ENCODE data around the gene DPH2.

GRCh38 chr1:43990271-43991199, 20.7 kb downstream of the DPH2 start:
- no peak for TF ChIP-seq ATF3 (IDR thresholded peaks at IDR 0.05; ENCODE audit: insufficient read depth, low read depth, low read length)
- TF ChIP-seq PHF8 (conservative IDR thresholded peaks at IDR 0.05; ENCODE audit: low read depth, low read length) = no peak
- no peak for TF ChIP-seq RFX5 (IDR thresholded peaks at IDR 0.05; ENCODE audit: borderline replicate concordance, low read depth, low read length)
- TF ChIP-seq POLR2A (IDR thresholded peaks at IDR 0.05; ENCODE audit: control extremely low read depth in 1 of 2, low read depth in 2 of 2, low read length in 2 of 2) = no peak
- no peak for TF ChIP-seq EZH2 (IDR thresholded peaks at IDR 0.05; ENCODE audit: low read depth, low read length, severe bottlenecking)
- TF ChIP-seq SRF (IDR thresholded peaks at IDR 0.05; ENCODE audit: low read depth, low read length) = no peak
- TF ChIP-seq E2F6 (IDR thresholded peaks at IDR 0.05) = no peak
- no peak for TF ChIP-seq RAD21 (IDR thresholded peaks at IDR 0.05 in 1 of 2, conservative IDR thresholded peaks at IDR 0.05 in 1 of 2; ENCODE audit: low read depth in 2 of 2, low read length in 2 of 2)
- TF ChIP-seq POU5F1 (IDR thresholded peaks at IDR 0.05; ENCODE audit: low read depth, low read length) = no peak
- no peak for TF ChIP-seq CHD7 (IDR thresholded peaks at IDR 0.05; ENCODE audit: insufficient replicate concordance, low read length)
- no peak for TF ChIP-seq EP300 (IDR thresholded peaks at IDR 0.05; ENCODE audit: borderline replicate concordance in 1 of 2, low read depth in 2 of 2, low read length in 2 of 2)
- TF ChIP-seq ATF2 (IDR thresholded peaks at IDR 0.05; ENCODE audit: low read length) = no peak
- TF ChIP-seq SIN3A (conservative IDR thresholded peaks at IDR 0.05 in 1 of 2, IDR thresholded peaks at IDR 0.05 in 1 of 2; ENCODE audit: low read depth in 1 of 2, low read length in 2 of 2) = no peak

Data from H1 (cell line).